GM12892 (cell line): Measurements from ENCODE around the gene ATXN2L.
"Not testable (repeated sequence)": the region's sequence is repeated elsewhere in the genome, so short reads cannot be mapped to it uniquely, and the experiment has no call there.

Experiments
- POLR2A ChIP-seq: IDR thresholded peaks from 2 replicates; pipeline ENCODE4 v1.6.1; 2011; ENCODE audit warnings: low read depth, low read length, control low read depth
- POLR2AphosphoS5 ChIP-seq: IDR thresholded peaks from 2 replicates; pipeline ENCODE4 v1.6.1; 2011; ENCODE audit warnings: low read depth, low read length, control low read depth
- TAF1 ChIP-seq: IDR thresholded peaks from 2 replicates; pipeline ENCODE4 v1.6.1; 2011; ENCODE audit warnings: low read depth, mild to moderate bottlenecking, control low read depth, low read length, borderline replicate concordance

- not testable (repeated sequence) for TF ChIP-seq POLR2A, POLR2AphosphoS5, TAF1
These were observed 41.1 kb upstream of the ATXN2L start for GRCh38 chr16:28781697-28782096.
